GM18511 (cell line): ENCODE data around the gene ZFP36L2.

Experiments used
- ATAC-seq: cut with Tn5 transposase; IDR thresholded peaks from one replicate; pipeline ENCODE4 v1.9.1; 2021; ENCODE audit warnings: mild to moderate bottlenecking, moderate library complexity; ENCODE audit not compliant: unreplicated experiment

Gene ZFP36L2

DNA sequence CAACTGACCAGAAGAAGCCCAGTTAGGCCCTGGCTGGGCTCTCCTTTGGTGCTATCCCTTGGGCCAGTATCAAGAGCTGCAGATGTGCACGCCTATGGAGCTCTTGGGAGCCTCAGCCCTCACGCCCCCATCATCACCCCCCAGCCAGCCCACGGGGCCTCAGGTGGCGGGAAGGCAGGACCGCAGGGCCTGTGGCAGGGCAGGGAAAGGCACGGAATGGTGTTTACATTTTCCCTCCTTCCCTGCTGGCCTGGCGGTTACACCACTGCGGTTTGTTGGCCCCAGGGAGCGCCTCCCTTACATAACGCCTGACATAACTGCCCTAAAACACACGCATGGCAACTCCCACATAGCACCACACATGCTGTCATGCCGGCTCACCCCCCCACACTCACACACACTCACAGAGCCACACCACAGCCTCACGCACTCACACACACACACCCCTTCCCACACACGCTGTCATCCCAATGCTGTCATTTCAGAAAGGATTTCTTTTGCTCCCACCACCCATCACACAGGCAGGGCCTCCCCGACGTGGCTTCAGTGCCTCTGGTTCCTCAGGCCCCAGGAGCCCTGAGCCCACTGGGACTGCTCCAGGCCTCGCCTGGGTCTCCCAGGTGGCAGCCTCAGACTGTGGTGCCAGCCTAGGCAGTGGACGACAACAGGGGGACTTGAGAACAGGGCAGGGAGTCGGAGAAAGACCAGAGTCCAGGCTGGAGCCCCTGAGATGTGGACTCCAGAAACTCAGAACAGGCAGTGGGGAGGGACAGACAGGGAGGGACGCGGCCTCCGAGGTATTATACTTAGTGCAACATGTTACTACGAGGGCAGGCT is 15.7 kb downstream of the ZFP36L2 start:
- ATAC-seq: no peak

DNA sequence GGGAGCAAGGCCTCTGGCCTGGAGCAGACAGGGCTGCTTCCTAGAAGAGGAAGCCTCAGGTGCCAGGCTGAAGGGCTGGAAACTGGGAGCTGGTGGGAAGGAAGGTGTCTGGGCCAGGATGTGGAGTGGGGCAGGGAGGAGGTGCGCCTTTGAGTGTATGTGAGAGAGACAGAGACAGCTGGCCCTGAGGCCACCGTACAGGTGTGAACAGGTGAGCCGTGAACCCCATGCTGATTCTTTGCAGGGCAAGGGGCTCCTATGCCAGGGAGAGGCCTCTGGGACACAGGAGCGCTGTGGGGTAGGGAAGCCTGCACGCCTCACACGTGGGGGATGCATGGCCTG is 16.3 kb downstream of the ZFP36L2 start:
- no peak for ATAC-seq

DNA sequence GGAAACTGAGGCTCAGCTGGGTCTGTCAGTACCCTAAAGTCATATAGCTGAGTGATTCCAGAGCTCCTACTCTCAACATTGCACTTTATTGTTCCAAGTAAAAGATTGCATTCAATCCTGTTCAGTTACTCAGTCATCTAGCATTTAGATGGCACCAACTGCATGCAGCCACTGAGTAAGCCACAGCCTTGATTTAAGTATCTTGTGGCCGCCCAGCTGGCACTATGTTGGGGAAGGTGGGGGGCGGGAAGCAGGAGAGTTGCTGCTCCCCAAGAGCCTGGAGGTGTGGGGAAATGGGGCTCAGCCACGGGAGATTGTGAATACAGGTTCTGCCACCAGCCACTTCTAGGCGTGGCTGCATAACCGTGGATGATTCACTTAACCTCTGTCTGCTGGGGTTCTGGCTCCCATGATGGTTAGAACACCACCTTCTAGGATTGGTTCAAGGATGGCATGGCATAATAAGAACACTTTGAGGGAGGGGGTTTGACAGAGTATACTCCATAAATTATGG is 17.1 kb downstream of the ZFP36L2 start:
- no peak for ATAC-seq

DNA sequence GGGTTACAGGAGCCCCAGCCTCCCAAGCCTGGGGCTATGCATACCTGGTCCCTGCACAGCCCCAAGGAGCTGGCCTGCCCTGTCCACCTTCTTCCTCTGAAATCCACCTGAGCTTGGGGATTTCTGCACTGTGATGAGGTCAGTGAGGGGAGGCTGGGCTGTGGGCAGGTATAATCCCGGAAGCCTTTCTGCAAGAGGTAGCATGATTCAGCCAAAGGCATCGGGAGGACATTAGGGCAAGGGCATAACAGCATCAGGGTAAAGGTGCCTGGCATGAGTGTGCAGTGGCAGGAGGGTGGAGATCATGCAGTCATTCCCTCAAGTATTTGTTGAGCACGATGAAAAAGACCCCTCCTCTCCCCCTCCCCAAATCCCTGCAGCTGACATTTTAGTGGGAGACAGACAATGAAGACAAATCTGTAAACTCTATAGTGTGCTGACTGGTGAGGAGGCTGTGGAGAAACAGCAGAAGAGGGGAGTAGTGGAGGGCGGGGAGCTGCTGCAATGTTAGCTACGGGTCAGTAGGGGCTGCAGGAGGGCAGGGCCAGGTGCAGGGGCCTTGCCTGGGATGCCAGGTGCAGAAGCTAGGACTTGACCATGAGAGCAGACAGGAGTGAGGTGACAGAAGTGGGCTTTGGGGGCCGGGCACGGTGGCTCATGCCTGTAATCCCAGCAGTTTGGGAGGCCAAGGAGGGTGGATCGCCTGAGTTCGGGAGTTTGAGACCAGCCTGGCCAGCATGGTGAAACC is 18.7 kb downstream of the ZFP36L2 start:
- ATAC-seq: no peak

DNA sequence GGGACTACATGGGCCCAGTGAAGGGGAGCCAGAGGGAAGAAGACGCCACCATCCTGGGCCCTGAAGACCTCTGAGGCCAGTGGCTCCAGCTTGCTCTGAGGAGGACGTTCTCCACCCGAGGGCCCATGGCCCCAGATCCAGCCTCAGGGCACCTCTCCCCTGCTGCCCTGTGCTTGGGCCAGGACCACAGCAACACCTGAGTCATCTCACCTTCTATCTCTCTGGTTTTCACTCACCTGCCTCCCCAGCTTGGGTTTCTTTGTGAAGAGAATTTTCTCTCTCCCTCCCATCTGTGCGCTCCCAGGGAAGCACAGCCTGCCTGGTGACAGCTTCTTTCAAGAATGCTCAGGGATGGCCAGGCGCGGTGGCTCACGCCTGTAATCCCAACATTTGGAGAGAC is 19.8 kb downstream of the ZFP36L2 start:
- no peak for ATAC-seq

DNA sequence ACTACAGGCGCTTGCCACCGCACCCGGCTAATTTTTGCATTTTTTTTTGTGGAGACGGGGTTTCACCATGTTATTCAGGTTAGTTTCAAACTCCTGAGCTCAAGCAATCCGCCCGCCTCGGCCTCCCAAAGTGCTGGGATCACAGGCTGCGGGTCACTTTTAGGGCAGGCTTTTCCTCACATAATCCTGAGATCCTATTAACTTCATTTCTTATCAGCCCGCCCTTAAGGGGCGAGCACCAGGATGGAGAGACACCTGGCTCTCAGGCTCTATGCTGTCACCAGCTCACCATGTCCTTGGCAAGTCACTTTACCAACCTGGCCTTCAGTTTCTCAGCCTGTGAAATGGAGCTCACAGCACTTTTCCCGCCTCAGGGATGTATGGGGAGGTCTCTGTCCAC is 23.0 kb downstream of the ZFP36L2 start:
- no peak for ATAC-seq

DNA sequence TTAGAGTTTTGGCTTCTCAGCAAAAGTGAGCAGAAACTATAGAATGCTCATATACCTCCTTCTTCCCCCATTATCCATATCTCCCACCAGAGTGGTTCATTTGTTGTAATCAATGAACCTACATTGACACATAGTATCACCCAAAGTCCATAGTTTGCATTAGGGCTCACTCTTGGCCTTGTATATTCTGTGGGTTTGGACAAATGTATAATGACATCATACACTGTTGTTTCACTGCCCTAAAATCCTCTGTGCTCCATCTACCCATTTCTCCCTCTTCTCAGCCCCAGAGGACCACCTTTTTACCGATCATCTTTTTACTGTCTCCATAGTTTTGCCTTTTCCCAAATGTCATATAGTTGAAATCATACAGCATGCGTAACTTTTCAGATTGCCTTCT is 24.1 kb downstream of the ZFP36L2 start:
- ATAC-seq: no peak

DNA sequence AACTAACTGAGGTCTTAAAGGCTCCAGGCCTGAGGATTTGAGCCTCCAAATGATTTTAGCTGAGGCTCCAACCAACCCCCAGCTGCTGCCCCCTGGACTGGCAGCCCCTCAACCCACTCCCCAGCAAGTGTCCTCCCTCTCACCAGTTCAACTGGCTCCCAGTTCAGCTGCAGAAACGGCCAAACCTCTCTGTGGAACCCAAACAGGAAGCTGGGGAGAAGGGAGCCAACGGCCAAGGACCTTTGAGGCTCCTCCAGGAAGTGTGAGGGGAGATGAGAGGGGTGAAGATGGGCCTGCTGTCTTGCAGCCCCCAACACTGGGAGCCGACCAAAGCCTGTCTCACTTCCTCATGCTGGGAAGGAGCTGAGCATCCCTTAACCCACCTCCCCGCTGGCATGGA is 24.9 kb downstream of the ZFP36L2 start:
- ATAC-seq: no peak

DNA sequence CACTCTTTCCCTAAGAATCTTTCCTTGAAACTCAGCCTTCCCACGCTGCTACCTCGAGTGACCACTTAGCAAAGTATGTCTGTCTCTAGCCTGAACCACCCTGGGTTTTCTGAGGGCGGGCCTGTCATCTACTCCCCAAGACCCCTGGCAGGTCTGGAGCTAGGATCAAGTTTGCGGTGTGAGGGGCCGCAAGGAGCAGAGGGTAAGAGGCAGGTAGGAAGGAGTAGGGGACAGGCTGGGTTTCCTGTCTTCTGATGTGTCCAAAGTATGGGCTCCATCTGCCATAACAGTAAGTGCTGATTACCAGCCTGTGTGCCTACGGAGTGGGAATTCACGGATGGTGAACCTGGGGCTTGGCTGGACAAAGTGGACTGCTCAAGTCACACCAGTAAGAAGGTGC is 25.4 kb downstream of the ZFP36L2 start:
- no peak for ATAC-seq

DNA sequence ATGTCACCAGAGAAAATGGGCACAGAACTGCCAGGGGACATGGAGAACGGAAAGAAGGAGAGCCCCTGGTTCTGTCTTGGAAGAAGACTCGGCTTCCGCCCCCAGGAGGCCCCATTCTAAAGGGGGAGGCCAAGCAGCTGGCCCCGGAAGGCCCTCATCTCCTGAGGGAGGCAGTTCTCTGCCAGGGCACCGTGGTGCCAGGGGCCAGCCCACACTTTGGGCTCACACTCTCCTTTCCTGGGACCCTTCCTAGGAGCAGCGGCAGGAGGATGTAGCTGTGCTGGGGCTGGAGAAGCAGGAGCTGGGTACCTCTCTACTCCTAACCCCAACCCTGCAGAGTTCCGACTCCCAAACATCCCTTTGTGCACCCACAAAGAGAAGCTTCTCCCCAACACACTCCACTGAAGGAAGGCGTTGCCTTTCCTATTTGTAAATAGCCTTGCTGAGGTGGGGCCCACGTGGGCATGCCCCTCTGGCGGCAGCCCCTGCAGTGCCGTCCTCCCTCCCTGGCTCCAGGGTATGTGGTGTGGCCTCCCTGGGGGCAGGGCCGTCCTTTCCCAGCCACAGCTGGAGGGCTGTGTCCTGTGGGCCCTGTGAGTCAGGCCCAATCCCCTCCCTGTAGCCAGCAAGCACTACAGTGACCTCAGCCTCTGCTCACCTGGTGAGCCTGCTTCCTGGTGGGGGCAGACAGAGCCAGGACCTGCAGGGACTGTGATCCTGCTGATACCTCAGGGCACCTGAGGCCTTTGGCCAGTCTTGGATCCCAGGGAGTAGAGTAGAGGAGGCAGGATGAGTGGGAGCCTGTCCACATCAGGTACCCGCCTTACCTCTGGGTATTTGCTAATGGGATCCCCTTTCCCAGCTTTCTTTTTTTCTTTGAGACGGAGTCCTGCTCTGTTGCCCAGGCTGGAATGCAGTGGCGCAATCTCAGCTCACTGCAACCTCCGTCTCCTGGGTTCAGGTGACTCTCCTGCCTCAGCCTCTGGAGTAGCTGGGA is 26.6 kb downstream of the ZFP36L2 start:
- ATAC-seq: no peak

DNA sequence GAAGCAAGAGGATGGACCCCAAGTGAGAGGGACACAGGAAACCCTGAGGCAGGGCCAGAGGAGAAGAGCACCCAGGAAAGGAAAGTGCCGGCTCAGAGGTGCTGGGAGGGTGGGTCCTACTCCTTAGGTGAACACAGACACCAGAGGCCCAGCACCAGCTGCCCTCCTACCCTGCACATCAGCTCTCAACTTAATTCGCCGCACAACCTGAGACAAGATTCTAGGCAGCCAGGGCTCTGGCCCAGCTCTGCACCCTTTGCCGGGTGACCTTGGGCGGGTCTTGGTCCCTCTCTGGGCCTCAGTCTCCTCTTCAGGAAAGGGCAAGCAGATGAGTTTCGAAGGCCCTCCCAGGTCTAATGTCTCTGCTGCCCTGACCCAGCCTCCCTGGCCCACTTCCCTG is 28.1 kb downstream of the ZFP36L2 start:
- no peak for ATAC-seq

DNA sequence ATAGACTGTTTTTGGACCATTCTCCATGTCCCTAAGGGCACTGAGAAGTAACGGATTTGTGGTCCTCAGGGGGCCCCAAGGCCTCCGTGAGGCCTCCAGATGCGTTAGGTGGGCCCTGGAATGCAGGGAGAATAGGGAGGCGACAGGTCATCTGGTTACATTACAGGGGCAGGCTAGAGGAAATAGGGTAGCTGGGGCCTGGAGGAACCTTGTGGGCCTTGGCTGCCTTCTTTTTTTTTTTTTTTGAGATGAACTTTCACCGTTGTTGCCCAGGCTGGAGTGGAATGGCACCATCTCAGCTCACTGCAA is 28.9 kb downstream of the ZFP36L2 start:
- ATAC-seq: no peak

DNA sequence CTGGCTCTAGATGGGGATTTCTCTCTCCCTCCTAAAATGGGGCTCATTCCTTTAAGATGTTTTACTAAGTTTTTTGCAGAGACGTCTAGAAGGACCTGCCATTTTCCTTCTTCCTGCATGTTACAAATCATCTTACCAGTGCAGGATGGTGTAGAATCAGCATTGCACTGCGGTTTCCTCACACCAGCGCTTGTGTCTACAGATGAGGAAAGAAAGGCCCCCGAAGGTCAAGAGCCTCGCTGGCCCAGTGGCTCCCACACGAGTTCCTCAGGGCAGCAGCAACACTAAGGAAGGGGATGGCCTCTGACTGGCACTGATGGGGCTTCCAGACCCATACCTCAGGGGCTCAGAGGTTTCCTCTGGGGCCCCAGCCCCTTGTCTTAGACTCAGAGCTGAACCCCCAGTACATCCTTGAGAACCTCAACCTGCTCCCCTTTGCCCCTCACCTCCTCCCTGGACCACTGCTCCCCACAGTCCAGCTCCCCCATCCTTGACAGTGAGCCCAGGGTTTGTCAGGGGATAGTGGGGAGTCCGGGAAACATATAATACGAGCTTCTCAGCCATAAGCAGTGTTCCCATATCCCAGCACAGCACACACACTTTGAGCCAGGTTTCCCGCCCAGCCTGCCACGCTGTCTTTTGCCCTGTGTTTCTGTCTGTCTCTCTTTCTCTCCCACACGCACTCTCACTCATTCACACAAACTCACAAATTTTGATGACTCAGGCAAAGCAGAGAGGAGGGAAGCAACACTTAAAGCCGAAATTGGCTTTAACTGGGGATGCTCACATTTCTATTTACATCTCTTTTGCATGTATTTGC is 29.4 kb downstream of the ZFP36L2 start:
- no peak for ATAC-seq

DNA sequence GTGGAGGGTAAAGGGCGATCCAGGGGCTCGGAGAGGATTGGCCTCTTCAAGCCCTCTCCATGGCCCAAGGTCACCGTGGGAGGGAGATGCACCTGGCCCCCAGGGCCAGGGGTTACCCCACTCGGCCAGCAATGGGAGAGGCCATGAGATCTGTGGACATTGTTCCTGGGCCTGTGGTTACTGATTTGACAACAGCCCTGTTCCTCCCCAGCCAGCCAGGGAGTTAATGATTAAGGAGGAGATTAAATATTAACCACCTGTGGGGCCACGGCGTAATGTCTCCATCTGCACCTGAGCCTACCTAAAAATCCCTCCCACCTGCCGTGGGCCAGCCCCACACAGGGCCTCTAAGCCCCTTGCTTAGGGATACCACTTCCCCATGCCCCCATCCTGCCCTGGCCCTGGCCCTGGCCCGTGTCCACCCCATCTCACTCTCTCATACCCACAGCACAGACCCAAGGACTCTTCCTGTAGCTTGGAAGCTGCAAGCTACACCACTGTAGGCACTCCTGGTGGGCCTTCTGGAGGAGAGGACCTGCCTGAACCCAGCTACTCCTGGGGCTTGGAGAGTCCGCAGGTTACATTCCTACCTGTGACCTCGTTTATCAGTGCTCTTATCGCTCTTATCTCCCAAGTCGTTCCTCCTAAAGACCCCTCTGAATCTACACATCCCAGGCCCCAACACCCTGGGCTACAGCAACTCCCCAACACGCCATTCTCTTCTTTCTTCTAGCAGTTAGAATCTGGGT is 32.1 kb downstream of the ZFP36L2 start:
- peak; percentile 62 for ATAC-seq

DNA sequence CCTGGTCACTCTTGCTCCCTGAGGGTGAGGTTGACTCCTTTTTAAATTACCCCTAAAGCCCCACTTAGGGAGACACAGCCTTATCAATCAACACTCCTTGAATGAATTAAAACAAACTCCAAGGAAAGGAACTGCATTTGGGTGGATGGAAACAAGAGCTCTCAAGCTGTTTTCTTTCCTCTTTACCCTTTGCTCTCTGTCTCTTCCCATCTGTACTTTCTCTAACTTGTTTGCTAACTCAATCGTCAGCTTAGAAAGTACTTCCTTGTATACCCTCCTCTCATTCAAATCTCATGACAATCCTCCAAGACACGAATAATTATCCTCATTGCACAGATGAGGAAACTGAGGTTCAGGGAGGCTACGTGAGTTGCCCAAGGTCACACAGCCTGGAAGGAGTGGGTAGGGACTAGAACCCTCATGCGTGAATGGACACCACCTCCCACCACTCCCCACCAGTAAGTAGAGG is 32.7 kb downstream of the ZFP36L2 start:
- no peak for ATAC-seq

DNA sequence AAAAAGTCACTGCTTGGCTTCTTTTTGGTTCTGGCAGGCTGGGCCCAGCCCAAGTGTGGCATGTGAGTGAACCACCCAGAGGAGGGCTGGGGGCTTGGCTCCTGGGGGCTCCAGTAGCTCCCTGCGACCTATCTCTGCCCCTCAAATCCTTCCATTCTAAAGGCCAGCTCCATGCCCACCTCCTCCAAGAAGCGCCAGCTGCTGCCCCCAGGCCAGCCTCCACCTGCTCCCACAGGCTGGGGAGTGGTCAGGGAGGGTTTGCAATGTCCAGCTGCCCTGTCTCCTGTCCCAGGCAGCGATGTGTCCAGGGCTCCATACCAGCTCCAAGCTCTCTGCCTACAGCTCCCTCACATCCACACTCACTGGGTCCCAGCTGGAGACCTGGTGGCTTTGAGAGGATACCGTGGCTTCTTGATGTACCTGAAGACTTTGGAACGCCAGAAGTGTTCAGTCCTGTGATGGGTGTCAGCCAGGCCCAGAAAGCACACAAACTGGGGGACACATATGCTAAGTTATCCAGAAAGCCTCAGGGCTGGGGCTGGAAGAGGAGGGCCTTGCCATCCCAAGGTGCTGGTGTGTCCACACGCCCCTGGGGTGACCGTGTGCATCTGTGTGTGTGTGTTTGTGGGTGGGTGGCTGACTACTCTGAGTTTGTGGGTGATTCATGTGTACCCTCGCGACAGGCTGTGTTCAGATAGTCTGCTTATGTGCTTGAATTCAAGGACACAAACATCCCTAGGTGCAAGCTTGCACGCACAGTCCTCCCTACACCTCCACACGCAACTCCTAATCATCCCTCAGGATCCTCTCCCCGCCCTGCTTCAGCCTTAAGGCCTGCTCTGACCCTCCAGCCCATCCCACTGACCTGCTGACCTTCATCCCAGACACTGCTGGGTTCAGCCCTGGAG is 33.4 kb downstream of the ZFP36L2 start:
- no peak for ATAC-seq

DNA sequence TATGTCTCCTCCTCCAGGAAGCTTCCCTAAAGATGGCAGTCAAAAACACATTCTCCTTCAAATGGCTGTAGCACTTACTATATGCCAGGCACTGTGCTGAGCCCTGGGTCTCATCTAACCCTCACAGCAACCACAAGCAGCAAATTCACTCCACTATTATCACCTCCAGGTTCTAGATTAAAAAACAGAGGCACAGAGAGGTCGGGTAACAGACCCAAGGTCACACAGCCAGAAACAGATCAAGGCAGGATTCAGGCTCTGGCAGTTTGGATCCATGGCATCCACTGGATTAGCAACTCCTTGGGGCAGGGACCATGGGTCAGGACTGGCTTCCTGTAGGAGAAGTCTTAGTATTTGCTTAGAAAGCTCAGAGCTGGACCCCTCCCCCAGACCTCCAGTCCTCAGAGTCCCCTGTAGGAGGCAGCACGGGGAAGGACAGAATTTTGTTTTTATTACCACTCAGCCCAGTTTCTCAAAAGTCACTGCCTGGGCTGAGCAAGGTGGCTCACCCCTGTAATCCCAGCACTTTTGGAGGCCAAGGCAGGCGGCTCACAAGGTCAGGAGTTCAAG is 34.4 kb downstream of the ZFP36L2 start:
- no peak for ATAC-seq
